ENCODE results near the gene LRCH1. TPM values are rescaled to one million over a fixed set of nuclear protein-coding genes. Genes with fewer than 3 reads are reported as not detected.

LRCH1 gene
- total RNA-seq, 1 donor from 2014 or later = 13.1 TPM

GRCh38 chr13:46553521-46553885 lies 533 bp downstream of the LRCH1 start:
- Histone ChIP-seq H3K36me3 (no peaks in the 10 kb centered on the region), H3K9me3 (replicated peaks) (no peaks in the 10 kb centered on the region), H3K4me1 (peaks cover 55% of the 10 kb centered on the region), H3K27me3 (ENCODE audit: low read depth) (no peaks in the 10 kb centered on the region), H3K4me3 (peak overlapping the region; percentile 98), H3K27ac (replicated peaks) (peak overlapping the region; percentile 96)
- no peak for DNase-seq
- intact Hi-C loops (cut with micrococcal nuclease) = loop anchor here (5.0 to 10.0 kb wide), 5 partner anchors 51 to 169 kb away; no protein-coding TSS in a partner anchor
- no peak for TF ChIP-seq CTCF (IDR thresholded peaks at IDR 0.05; ENCODE audit: borderline replicate concordance)

- DNase-seq = peak; percentile 69
- H3K27me3 ChIP-seq (ENCODE audit: low read depth) = no peaks in the 10 kb centered on the region
- peaks cover 62% of the 10 kb centered on the region for H3K4me1 ChIP-seq
- H3K36me3 ChIP-seq = no peaks in the 10 kb centered on the region
- peak; percentile 44 for TF ChIP-seq CTCF (IDR thresholded peaks at IDR 0.05; ENCODE audit: borderline replicate concordance)
- intact Hi-C loops (cut with micrococcal nuclease) = loop anchor here (5.0 to 10.0 kb wide), 5 partner anchors 51 to 168 kb away; no protein-coding TSS in a partner anchor
- peak overlapping the region; percentile 98 for H3K4me3 ChIP-seq
- peak overlapping the region; percentile 96 for H3K27ac ChIP-seq (replicated peaks)
- no peaks in the 10 kb centered on the region for H3K9me3 ChIP-seq (replicated peaks)
Observed at GRCh38 chr13:46553886-46554858, 1.2 kb downstream of the LRCH1 start.

GRCh38 chr13:46554951-46555350 lies 2.0 kb downstream of the LRCH1 start:
- TF ChIP-seq CTCF (IDR thresholded peaks at IDR 0.05; ENCODE audit: borderline replicate concordance) = no peak
- Histone ChIP-seq H3K27me3 (ENCODE audit: low read depth) (no peaks in the 10 kb centered on the region), H3K36me3 (no peaks in the 10 kb centered on the region), H3K9me3 (replicated peaks) (no peaks in the 10 kb centered on the region), H3K4me3 (peak overlapping the region; percentile 98), H3K4me1 (peaks cover 70% of the 10 kb centered on the region), H3K27ac (replicated peaks) (peak overlapping the region; percentile 96)
- intact Hi-C loops (cut with micrococcal nuclease) = loop anchor here (5.0 to 10.0 kb wide), 5 partner anchors 50 to 167 kb away; no protein-coding TSS in a partner anchor
- DNase-seq = no peak

GRCh38 chr13:46555722-46556417 lies 2.9 kb downstream of the LRCH1 start:
- peaks cover 79% of the 10 kb centered on the region for H3K4me1 ChIP-seq
- TF ChIP-seq CTCF (IDR thresholded peaks at IDR 0.05; ENCODE audit: borderline replicate concordance) = no peak
- H3K4me3 ChIP-seq = peak overlapping the region; percentile 98
- peak overlapping the region; percentile 96 for H3K27ac ChIP-seq (replicated peaks)
- H3K9me3 ChIP-seq (replicated peaks) = no peaks in the 10 kb centered on the region
- H3K27me3 ChIP-seq (ENCODE audit: low read depth) = no peaks in the 10 kb centered on the region
- H3K36me3 ChIP-seq = no peaks in the 10 kb centered on the region
- no peak for DNase-seq
- intact Hi-C loops (cut with micrococcal nuclease) = loop anchor here (10.0 kb wide), 3 partner anchors 49 to 139 kb away; no protein-coding TSS in a partner anchor

- Histone ChIP-seq H3K4me1 (peaks cover 80% of the 10 kb centered on the region), H3K9me3 (replicated peaks) (no peaks in the 10 kb centered on the region), H3K27ac (replicated peaks) (peak overlapping the region; percentile 96), H3K36me3 (no peaks in the 10 kb centered on the region), H3K27me3 (ENCODE audit: low read depth) (no peaks in the 10 kb centered on the region), H3K4me3 (no peak overlapping the region)
- DNase-seq = no peak
- TF ChIP-seq CTCF (IDR thresholded peaks at IDR 0.05; ENCODE audit: borderline replicate concordance) = no peak
- intact Hi-C loops (cut with micrococcal nuclease) = loop anchor here (10.0 kb wide), 3 partner anchors 48 to 138 kb away; no protein-coding TSS in a partner anchor
Observed at GRCh38 chr13:46556418-46556779, 3.4 kb downstream of the LRCH1 start.

Data from left ventricle myocardium inferior (tissue), 1 donor.